ENCODE measurements around the gene FAM219B.

FAM219B gene

GRCh38 chr15:74907163-74907870 is 666 bp upstream of the FAM219B start:
- TF ChIP-seq, protein P1, sequence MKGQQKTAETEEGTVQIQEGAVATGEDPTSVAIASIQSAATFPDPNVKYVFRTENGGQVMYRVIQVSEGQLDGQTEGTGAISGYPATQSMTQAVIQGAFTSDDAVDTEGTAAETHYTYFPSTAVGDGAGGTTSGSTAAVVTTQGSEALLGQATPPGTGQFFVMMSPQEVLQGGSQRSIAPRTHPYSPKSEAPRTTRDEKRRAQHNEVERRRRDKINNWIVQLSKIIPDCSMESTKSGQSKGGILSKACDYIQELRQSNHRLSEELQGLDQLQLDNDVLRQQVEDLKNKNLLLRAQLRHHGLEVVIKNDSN (IDR thresholded peaks at IDR 0.05), result no peak
- TF ChIP-seq TEAD4 (IDR thresholded peaks at IDR 0.05), result no peak
- no peak for TF ChIP-seq ZBTB7A (IDR thresholded peaks at IDR 0.05; ENCODE audit: low read depth)
- TF ChIP-seq CREB1 (IDR thresholded peaks at IDR 0.05; ENCODE audit: low read depth), result no peak
- TF ChIP-seq YY1 (IDR thresholded peaks at IDR 0.05; ENCODE audit: low read depth), result no peak
- TF ChIP-seq RAD21 (IDR thresholded peaks at IDR 0.05; ENCODE audit: low read depth), result no peak
- no peak for TF ChIP-seq CEBPB (IDR thresholded peaks at IDR 0.05)
- TF ChIP-seq FOXM1 (IDR thresholded peaks at IDR 0.05; ENCODE audit: borderline replicate concordance, low read depth), result no peak
- TF ChIP-seq MAX (IDR thresholded peaks at IDR 0.05), result no peak
- no peak for TF ChIP-seq REST (IDR thresholded peaks at IDR 0.05; ENCODE audit: low read depth)
- TF ChIP-seq TCF12 (IDR thresholded peaks at IDR 0.05; ENCODE audit: low read depth), result no peak
- TF ChIP-seq EP300 (IDR thresholded peaks at IDR 0.05; ENCODE audit: borderline replicate concordance), result no peak
- TF ChIP-seq TAF1 (IDR thresholded peaks at IDR 0.05; ENCODE audit: low read depth), result no peak
- TF ChIP-seq EGR1 (IDR thresholded peaks at IDR 0.05), result no peak
- no peak for TF ChIP-seq NFIC (IDR thresholded peaks at IDR 0.05)

GRCh38 chr15:74906067-74906449 is 593 bp downstream of the FAM219B start:
- TF ChIP-seq EGR1 (IDR thresholded peaks at IDR 0.05), result no peak
- TF ChIP-seq TEAD4 (IDR thresholded peaks at IDR 0.05), result no peak
- no peak for TF ChIP-seq YY1 (IDR thresholded peaks at IDR 0.05; ENCODE audit: low read depth)
- no peak for TF ChIP-seq CREB1 (IDR thresholded peaks at IDR 0.05; ENCODE audit: low read depth)
- no peak for TF ChIP-seq REST (IDR thresholded peaks at IDR 0.05; ENCODE audit: low read depth)
- no peak for TF ChIP-seq RAD21 (IDR thresholded peaks at IDR 0.05; ENCODE audit: low read depth)
- no peak for TF ChIP-seq EP300 (IDR thresholded peaks at IDR 0.05; ENCODE audit: borderline replicate concordance)
- no peak for TF ChIP-seq NFIC (IDR thresholded peaks at IDR 0.05)

- TF ChIP-seq TCF12 (IDR thresholded peaks at IDR 0.05; ENCODE audit: low read depth) (no peak), YY1 (IDR thresholded peaks at IDR 0.05; ENCODE audit: low read depth) (no peak), CEBPB (IDR thresholded peaks at IDR 0.05) (no peak), EP300 (IDR thresholded peaks at IDR 0.05; ENCODE audit: borderline replicate concordance) (no peak), EGR1 (IDR thresholded peaks at IDR 0.05) (no peak), FOXM1 (IDR thresholded peaks at IDR 0.05; ENCODE audit: borderline replicate concordance, low read depth) (no peak)
- TF ChIP-seq, protein P1 (IDR thresholded peaks at IDR 0.05), result no peak
Measured at GRCh38 chr15:74904190-74904805, 2.4 kb downstream of the FAM219B start.

- no peak for TF ChIP-seq NFIC (IDR thresholded peaks at IDR 0.05)
- no peak for TF ChIP-seq CEBPB (IDR thresholded peaks at IDR 0.05)
- TF ChIP-seq TEAD4 (IDR thresholded peaks at IDR 0.05), result no peak
- no peak for TF ChIP-seq ZBTB7A (IDR thresholded peaks at IDR 0.05; ENCODE audit: low read depth)
- no peak for TF ChIP-seq CREB1 (IDR thresholded peaks at IDR 0.05; ENCODE audit: low read depth)
Measured at GRCh38 chr15:74903676-74904075, 3.0 kb downstream of the FAM219B start.

DNA sequence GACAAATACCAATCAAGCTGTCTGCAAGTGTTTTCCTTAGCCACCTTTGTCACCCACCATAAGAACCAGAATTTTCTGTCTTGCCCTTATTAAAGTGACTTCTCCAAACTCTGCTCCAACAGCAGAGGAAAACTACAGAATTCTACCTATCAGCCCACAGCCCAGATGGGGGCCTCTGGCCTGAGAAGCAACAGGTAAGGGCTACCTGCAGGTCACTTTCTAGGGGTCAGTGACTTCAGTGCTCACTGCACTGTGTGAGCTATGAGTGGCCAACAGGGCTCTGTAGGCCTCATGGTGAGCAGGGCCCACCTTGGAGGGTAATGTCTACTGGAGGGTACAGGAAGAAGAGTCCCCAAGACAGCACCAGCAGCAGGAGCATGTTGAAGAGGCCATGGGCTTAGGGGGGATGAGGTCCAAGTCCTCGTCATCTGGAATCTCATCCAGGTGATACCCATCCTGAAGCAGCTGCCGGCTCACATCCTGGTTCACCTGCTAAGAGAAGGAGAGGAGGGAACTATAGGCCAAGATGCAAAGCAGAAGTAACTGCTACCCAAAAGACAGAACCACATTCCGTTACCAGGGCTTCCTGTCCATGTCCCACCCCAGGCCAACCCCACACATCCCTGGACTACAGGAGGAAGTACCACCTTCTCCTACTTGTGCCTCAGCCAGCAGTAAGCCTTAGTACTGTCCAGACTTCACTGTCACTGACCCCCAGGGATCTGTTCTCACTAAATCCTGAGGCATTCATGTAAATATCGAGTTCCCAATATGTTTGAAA is 4.2 kb downstream of the FAM219B start:
- TF ChIP-seq RAD21 (IDR thresholded peaks at IDR 0.05; ENCODE audit: low read depth) (no peak), TCF12 (IDR thresholded peaks at IDR 0.05; ENCODE audit: low read depth) (no peak), TAF1 (IDR thresholded peaks at IDR 0.05; ENCODE audit: low read depth) (no peak)

GRCh38 chr15:74901612-74902063 is 5.0 kb downstream of the FAM219B start:
- no peak for TF ChIP-seq EGR1 (IDR thresholded peaks at IDR 0.05)
- TF ChIP-seq RAD21 (IDR thresholded peaks at IDR 0.05; ENCODE audit: low read depth), result peak; percentile 54
